NCI-H1105 (cell line): ENCODE measurements around the gene NDUFB10.

ENCODE experiments used
- DNase-seq: peaks from one replicate; lab custom pipeline; 2025; lab: John Stamatoyannopoulos, UW

NDUFB10 gene

GRCh38 chr16:2002406-2003230 is 43.3 kb downstream of the NDUFB10 start:
- DNase-seq = no peak

GRCh38 chr16:2003231-2003826 is 44.0 kb downstream of the NDUFB10 start:
- no peak for DNase-seq

DNA sequence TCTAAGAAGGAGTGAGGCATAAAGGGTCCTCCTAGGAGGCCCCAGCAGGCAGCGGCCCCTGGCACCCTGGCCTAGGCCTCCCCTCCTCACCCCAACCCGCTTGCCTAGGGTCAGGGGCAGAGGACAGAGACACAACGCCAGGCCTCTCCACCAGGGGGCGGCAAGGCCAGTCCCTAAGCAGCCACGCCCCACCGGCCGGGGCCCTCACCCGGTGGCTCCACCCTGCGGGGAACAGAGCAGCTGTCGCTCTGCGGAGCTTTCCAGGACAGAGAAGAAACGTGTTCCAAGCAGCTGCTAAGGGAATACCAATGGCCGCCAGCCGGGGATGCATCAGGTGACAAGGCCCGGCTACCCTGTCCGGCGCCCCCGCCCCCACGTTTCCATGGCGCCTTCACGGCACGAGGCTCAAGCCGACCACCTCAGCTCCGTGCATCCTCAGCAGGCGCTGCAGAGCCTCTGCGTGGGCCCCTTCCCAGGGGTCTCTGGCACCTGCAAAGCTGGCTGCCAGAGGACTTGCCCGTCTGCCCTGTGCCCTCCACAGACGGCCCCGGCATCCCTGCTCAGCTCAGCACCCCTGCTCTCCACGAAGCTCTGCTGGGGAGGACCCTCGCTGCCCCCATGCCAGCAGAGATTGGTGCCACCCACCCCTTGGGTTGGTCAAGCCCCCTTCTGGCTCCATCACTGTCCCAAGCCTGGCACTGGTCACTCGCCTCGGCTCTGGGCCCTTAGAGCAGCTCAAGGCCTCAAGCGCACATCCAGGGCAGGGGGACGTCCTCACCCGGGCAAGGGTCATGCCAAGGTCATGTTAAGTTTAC is 44.7 kb downstream of the NDUFB10 start:
- peak; percentile 85 for DNase-seq

- no peak for DNase-seq
Measured at GRCh38 chr16:2004795-2005517, 45.6 kb downstream of the NDUFB10 start.

DNA sequence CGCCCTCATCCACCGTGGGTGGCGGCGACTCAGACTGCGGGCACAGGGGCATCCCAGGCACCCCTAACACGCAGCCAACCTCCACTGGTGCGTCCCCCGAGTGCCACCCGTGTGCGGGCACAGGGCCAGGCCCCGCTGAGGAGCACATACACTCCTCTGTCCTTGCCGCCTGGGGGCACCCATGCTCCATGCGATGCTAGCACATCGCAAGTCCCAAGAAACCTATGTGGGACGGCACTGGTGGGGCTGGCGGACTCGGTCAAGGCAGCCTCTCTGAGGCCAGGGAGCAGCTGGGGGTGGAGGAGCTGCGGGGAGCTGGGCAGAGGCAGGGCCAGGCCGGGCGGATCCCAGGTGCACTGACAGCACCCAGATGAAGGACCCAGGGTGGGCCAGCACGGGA is 46.3 kb downstream of the NDUFB10 start:
- no peak for DNase-seq

DNA sequence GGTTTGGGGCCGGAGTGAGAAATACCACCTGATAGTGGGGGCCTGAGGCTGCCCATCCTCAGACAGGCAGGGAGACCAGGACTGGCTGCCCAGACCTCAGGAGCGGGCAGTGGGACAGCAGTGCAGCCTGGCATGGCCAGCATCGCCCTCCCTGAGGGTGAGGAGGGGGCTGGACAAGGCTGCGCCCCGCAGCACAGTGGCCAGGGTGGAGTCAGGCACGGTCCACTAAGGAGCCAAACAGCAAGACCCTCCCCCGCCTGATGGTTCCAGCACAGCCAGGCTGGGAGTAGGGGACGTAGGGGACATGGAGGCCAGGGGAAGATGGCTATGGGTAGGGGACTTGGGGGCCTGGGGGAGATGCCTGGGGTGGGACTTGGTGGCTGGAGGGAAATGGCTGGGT is 47.0 kb downstream of the NDUFB10 start:
- DNase-seq = no peak

DNA sequence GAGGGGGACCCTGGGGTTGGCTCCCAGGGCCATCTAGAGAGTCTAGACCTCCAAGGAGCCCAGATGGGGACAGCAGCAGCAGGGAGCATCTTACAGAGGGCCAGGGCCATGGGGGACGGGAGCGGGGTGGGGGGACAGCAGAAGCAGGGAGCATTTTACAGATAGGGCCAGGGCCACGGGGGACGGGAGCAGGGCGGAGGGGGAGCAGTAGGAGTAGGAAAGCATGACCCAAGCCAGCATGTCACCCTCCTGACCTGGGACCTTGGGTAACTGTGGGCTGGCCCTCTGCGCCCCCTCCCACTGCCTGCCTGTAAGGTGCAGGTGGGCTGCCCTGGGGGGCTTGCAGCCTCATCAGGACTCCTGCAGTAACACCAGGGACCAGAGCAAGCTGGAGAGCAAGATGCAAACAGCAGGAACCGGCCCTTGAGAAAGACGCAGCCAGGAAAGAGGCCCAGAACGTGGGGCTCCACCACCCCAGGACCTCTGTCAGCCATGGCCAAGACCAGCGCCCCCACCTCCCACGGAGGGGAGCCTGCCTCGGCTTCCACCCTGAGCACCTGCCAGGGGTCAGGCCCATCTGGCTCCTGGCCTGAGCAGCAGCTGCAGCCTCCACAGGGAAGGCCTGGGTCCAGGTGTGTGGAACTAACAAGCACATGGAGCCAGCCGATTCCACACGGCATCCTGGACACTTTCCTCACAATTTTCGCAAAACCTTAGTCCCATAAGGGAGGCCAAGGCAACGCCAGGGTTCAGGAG is 47.9 kb downstream of the NDUFB10 start:
- no peak for DNase-seq

GRCh38 chr16:2008009-2008526 is 48.7 kb downstream of the NDUFB10 start:
- no peak for DNase-seq

DNA sequence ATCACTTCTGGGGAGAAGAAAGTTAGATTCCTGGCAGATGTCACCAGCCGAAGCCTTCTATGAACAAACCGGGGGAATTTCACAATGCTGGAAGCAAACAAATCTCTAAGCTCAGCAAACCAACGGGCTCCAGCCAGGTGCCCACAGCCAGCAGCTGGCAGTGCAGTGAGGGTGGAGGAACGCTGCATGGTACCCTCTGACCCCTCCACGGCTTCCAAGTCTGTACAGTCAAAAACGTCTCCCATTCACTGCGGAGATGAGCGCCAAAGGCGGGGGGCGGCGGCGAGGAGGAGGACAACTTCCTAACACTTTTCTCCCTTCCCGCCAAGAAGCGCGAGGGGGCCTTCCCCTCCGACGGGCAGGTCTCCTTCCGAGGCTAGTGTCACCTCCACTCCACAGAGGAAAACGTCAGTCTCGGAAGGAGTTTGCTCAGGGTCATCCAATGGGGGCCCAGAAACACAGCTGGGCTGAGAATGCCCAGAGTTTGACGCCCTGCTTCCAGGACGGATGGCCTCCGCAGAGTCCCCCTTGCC is 49.4 kb downstream of the NDUFB10 start:
- no peak for DNase-seq

DNA sequence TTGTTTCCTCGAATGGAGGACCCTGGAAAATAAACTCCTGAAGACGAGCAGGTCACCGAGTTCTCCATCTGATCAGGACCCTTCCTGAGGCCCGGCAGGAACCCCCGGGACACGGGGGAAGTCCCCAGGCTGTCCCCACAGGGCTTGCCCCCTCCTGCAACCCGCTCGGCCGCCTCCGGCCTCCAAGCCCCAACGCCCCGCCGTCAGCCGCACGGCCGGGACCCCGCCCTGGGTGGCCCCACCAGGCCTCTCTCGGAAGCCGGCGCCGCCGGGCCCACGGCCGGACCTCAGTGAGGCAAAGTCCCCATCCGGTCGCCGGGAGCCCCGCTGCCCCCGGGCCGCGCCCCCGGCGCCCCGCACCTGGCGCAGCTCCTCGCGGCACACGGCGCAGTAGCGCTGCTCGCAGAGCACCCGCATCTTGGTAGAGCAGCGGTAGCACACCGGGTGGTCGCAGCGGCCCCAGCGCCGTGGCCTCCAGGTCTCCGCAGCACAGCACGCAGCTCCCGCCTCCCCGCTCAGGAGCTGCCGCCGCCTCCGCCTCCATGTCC is 49.9 kb downstream of the NDUFB10 start:
- no peak for DNase-seq

DNA sequence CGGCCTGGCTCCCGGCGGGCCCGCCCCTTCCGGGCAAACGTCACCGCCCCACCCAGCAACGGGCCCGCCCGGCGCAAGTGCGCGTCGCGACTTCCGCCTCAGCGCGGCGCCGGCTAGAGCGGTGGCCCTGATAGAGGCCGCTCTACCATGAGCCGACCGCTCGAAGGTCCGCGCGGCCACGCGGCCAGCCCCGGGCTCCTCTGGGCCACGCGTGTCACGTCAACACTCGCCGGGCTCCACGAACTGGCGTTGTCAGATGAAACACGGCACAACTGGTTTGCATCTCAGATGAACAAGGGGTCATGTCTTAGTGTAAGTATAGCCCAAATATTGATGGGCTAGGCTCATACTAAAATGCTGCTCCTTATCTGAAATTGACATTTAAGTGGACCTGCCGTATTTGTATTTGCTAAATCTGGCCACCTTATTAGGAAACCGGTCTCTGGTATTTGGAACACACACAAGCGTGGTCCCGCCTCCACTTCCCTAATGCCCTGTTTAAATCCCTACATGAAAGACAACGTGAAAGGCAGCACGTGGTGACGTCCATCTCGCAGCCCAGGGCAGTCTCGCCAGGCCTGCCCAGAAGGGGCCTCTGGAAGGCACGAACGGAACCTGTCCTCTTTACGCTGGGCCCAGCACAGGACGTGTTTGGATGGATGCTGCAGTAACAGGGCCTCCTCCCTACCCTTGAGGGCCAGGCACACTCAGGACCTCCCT is 50.6 kb downstream of the NDUFB10 start, which contains the start of gene ZNF598:
Gene ZNF598, minus strand, starts transcription at position 31 of the 720 bp plus-strand sequence.
- peak; percentile 62 for DNase-seq
